Brain microvascular endothelial cell (primary cell): ENCODE measurements around the gene MOV10.

Experiments used
- DNase-seq: peaks from one replicate; pipeline ENCODE4 v3.0.0-alpha.2; 2020
- H3K27ac ChIP-seq: fragments of 250-450 bp; sonication (Bioruptor Pico); 2 replicates; pipeline ENCODE4 v1.5.1; 2020; ENCODE audit warnings: mild to moderate bottlenecking, moderate library complexity
- H3K27me3 ChIP-seq: fragments of 250-450 bp; sonication (Bioruptor Pico); replicated peaks from 2 replicates; pipeline ENCODE4 v1.5.1; 2020; ENCODE audit warnings: mild to moderate bottlenecking
- H3K36me3 ChIP-seq: fragments of 250-450 bp; sonication (Bioruptor Pico); replicated peaks from 2 replicates; pipeline ENCODE4 v1.5.1; 2020; ENCODE audit warnings: mild to moderate bottlenecking
- H3K4me3 ChIP-seq: 2 replicates; pipeline ENCODE4 v1.5.1; 2011; ENCODE audit warnings: low read depth, mild to moderate bottlenecking, control low read depth, low read length, moderate library complexity
- in situ Hi-C: cut with HindIII; loops from 2 replicates; pipeline ENCODE4 v1.10.0; 2017; ENCODE audit warnings: low sequenced_read_pairs, low pct_ligation_motif_present
- TF ChIP-seq, protein P1 (sequence below): IDR thresholded peaks from 2 replicates; pipeline ENCODE4 v1.5.1; 2011; ENCODE audit warnings: low read depth, mild to moderate bottlenecking, moderate library complexity, low read length, control low read depth, inconsistent platforms; ENCODE audit errors: missing control alignments

MOV10 gene

DNA sequence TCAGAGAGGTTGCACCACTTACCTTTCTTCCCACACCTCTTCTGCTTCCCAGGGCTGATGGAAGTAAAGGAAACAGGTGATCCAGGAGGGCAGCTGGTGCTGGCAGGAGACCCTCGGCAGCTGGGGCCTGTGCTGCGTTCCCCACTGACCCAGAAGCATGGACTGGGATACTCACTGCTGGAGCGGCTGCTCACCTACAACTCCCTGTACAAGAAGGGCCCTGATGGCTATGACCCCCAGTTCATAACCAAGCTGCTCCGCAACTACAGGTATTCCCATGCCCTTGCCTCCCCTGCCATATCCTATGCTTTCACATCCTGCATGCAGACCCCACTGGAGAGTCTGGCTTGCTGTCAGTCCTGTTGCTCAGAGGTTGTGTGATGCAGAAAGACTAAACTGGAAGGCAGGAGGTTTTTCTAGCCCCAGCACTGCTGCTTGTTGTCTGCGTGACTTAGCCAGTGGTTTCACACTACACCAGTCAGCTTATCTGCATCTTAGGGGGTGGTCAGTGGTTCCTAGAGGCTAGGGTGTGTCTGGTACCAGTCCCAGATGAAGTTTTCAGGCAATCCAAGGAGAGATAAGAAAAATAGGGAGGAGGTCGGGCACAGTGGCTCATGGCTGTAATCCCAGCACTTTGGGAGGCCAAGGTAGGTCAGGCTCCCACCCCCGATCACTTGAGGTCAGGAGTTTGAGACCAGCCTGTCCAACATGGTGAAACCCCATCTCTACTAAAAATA is 22.3 kb downstream of the MOV10 start:
- Histone ChIP-seq H3K27me3 (no peaks in the 10 kb centered on the region), H3K4me3 (no peak overlapping the region), H3K27ac (no peak overlapping the region), H3K36me3 (peaks cover 39% of the 10 kb centered on the region)
- TF ChIP-seq, protein P1, sequence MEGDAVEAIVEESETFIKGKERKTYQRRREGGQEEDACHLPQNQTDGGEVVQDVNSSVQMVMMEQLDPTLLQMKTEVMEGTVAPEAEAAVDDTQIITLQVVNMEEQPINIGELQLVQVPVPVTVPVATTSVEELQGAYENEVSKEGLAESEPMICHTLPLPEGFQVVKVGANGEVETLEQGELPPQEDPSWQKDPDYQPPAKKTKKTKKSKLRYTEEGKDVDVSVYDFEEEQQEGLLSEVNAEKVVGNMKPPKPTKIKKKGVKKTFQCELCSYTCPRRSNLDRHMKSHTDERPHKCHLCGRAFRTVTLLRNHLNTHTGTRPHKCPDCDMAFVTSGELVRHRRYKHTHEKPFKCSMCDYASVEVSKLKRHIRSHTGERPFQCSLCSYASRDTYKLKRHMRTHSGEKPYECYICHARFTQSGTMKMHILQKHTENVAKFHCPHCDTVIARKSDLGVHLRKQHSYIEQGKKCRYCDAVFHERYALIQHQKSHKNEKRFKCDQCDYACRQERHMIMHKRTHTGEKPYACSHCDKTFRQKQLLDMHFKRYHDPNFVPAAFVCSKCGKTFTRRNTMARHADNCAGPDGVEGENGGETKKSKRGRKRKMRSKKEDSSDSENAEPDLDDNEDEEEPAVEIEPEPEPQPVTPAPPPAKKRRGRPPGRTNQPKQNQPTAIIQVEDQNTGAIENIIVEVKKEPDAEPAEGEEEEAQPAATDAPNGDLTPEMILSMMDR: no peak
- in situ Hi-C loops: no loop called here
- DNase-seq: no peak

DNA sequence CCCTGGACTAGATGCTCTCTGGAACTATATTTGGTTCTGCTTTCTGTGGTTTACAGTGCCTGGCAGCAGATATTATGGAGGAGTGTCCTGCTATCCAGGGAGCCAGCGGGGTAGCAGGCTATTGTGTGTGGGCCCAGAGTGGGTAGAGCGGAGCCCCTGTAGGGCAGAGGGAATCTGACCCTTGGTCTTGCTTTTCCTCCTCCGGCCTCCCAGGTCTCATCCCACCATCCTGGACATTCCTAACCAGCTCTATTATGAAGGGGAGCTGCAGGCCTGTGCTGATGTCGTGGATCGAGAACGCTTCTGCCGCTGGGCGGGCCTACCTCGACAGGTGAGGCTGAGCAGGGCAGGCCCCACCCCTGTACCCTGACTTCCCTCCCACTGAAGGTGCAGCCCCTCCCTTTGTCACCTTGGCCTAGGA is 23.3 kb downstream of the MOV10 start:
- Histone ChIP-seq H3K4me3 (no peak overlapping the region), H3K27ac (no peak overlapping the region), H3K36me3 (peaks cover 46% of the 10 kb centered on the region), H3K27me3 (no peaks in the 10 kb centered on the region)
- in situ Hi-C loops: no loop called here
- no peak for DNase-seq
- TF ChIP-seq, protein P1: no peak

DNA sequence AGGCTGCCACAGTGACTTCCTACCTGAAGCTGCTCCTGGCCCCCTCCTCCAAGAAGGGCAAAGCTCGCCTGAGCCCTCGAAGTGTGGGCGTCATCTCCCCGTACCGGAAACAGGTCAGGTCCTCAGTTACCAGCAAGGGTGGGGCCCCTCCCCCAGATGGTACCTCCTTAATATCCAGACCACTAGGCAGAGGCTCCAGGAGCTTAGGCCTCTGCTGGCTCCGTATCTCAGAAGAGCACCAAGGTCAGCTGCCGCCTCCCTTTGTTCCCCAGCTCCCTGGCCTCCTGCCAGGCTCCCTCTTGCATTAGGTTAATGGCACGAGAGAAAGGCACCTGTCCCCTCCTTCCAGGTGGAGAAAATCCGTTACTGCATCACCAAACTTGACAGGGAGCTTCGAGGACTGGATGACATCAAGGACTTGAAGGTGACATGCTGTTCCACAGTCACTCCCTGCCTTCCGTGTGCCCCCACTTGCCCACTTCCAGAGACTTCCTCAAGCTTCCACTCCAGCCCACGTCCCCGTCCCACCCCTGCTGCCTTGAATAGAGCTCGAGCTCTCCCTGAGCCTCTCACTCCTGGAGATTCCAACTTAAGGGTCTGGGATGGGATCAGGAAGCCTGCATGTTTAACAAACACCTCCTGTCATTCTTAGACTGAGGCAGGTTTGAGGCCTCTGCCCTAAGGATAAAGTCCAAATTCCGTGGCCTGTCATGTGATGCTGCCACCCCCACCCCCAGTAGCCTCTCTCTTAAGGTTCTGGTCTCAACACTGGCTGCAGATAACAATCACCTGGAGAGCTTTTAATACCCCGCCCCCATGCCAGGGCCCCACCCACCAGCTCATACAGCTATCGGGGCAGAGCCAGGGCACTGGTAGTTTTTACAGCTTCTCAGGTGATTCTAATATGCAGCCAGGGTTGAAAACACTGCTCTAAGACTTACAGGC is 24.2 kb downstream of the MOV10 start:
- DNase-seq: no peak
- Histone ChIP-seq H3K4me3 (no peak overlapping the region), H3K36me3 (peaks cover 51% of the 10 kb centered on the region), H3K27me3 (no peaks in the 10 kb centered on the region), H3K27ac (no peak overlapping the region)
- TF ChIP-seq, protein P1: no peak
- in situ Hi-C loops: no loop called here

DNA sequence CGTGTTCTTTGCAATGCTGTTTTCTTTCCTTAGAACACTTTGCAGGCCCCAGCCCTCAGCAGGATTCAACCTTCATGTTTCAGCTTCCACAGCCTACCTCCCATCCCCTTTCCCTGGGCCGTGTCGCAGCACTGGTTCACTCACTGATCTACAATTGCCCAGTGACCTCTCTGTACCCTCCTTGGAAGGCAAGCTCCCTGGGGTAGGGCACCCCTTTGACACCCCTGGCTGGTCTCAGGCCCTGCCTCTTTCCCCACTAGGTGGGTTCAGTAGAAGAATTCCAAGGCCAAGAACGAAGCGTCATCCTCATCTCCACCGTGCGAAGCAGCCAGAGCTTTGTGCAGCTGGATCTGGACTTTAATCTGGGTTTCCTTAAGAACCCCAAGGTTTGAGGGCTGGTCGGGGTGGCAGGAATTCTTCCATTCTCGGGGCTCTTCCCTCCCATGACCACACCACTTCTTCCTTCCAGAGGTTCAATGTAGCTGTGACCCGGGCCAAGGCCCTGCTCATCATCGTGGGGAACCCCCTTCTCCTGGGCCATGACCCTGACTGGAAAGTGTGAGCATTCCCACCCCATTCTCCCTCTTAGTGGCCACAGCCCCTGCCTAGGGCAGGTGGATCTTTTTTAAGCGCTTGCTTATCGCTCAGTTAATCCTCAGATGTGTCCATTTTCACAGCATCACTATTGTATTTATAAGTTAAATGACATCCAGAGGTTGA is 25.1 kb downstream of the MOV10 start:
- no peak for DNase-seq
- H3K27ac ChIP-seq: no peak overlapping the region

More for the DNA sequence above, 25.1 kb downstream of the MOV10 start:
- Histone ChIP-seq H3K4me3 (no peak overlapping the region), H3K27me3 (no peaks in the 10 kb centered on the region), H3K36me3 (peaks cover 56% of the 10 kb centered on the region)
- in situ Hi-C loops: no loop called here
- TF ChIP-seq, protein P1: no peak
